Panc1 (cell line): ENCODE data around the gene TGM4.

Experiments
- CTCF ChIP-seq: fragments of 450-650 bp; IDR thresholded peaks from 2 replicates; pipeline ENCODE4 v1.5.1; 2017; ENCODE audit warnings: mild to moderate bottlenecking
- POLR2AphosphoS5 ChIP-seq: IDR thresholded peaks from 2 replicates; pipeline ENCODE4 v1.6.1; 2012; ENCODE audit warnings: mild to moderate bottlenecking, low read depth, low read length, moderate library complexity

- TF ChIP-seq CTCF (no peak), POLR2AphosphoS5 (no peak)
Measured at GRCh38 chr3:44875596-44875995, 1.2 kb downstream of the TGM4 start.
